K562 (cell line): ENCODE data around the gene PDGFA. TPM values are rescaled to one million over a fixed set of nuclear protein-coding genes. Genes with fewer than 3 reads are reported as not detected.

Experiments used
- ATAC-seq: fragments of 200-7000 bp; cut with Tn5 transposase; 3 replicates; pipeline ENCODE4 v1.9.1; 2020; ENCODE audit warnings: moderate library complexity
- BruUV-seq: library from RNA; stranded (reverse); fragments of 400-500 nt; replicated peaks from 2 replicates; lab custom pipeline; 2021; lab: Mats Ljungman, UMichigan
- CTCF ChIA-PET: fragments of 300-600 bp; formaldehyde crosslinking; extraction: SDS; loops from one replicate; lab custom pipeline; 2021; ENCODE audit warnings: low intra/inter-chr PET ratio; lab: Yijun Ruan, JAX
- POLR2A ChIA-PET: fragments of 300-600, 350-650 bp; sonication (Branson Sonifier 250); formaldehyde crosslinking; extraction: SDS; loops from one replicate; lab custom pipeline; 2021; ENCODE audit warnings: antibody characterized with exemption, inconsistent platforms; lab: Yijun Ruan, JAX
- DNase-seq, 4 experiments: peaks; one replicate each; pipeline versions ENCODE4 v3.0.0 to v3.0.0-alpha.2; 2011 to 2018; ENCODE audit warnings: low spot score in 3 of 4, mixed read lengths in 3 of 4; ENCODE audit errors: extremely low read depth in 1 of 4
- FAIRE-seq: peaks from 2 replicates; lab custom pipeline; 2011; peaks lifted over from hg19 to GRCh38; lab: Jason Lieb, UNC
- H2AFZ ChIP-seq: 2 replicates; pipeline ENCODE4 v1.6.0; 2011; ENCODE audit warnings: low read depth, low read length, control low read depth, inconsistent platforms
- H3K27ac ChIP-seq: fragments of 200-600 bp; 3 replicates; pipeline ENCODE4 v1.8.0; 2011; ENCODE audit warnings: low read depth, mild to moderate bottlenecking, control low read depth, inconsistent platforms, low read length, moderate library complexity, mixed read lengths; ENCODE audit errors: extremely low read depth
- H3K27me3 ChIP-seq, 2 experiments: fragments of 300-600 bp in 1 of 2; 2 replicates in 1 of 2; 3 replicates in 1 of 2; pipeline versions ENCODE4 v1.6.0 to v1.8.0; 2011; ENCODE audit warnings: inconsistent platforms in 2 of 2, low read length in 2 of 2, mild to moderate bottlenecking in 1 of 2, mixed read lengths in 1 of 2, moderate library complexity in 1 of 2; ENCODE audit not compliant: control insufficient read depth in 2 of 2, insufficient read depth in 2 of 2
- H3K36me3 ChIP-seq: fragments of 300-600 bp; 3 replicates; pipeline ENCODE4 v1.8.0; 2011; ENCODE audit warnings: mild to moderate bottlenecking, low read length, inconsistent platforms; ENCODE audit not compliant: control insufficient read depth, insufficient read depth
- H3K4me1 ChIP-seq, 2 experiments: fragments of 200-600 bp in 1 of 2; replicated peaks in 1 of 2; 2 replicates in 1 of 2; 3 replicates in 1 of 2; pipeline versions ENCODE4 v1.5.1 to v1.8.0; 2011; ENCODE audit warnings: inconsistent platforms in 2 of 2, low read length in 2 of 2, mild to moderate bottlenecking in 1 of 2, mixed read lengths in 1 of 2, moderate library complexity in 1 of 2; ENCODE audit not compliant: control insufficient read depth in 2 of 2, insufficient read depth in 2 of 2
- H3K4me2 ChIP-seq: 2 replicates; pipeline ENCODE4 v1.6.1; 2011; ENCODE audit warnings: low read length, control low read depth, inconsistent platforms, mixed read lengths; ENCODE audit not compliant: insufficient read depth
- H3K4me3 ChIP-seq: fragments of 200-600 bp; sonication (generic), shearing (Covaris generic); 2 replicates; pipeline ENCODE4 v1.5.1; 2016; ENCODE audit warnings: control low read depth, inconsistent platforms
- H3K79me2 ChIP-seq: fragments of 200-600 bp; 3 replicates; pipeline ENCODE4 v1.8.0; 2011; ENCODE audit warnings: low read length, inconsistent platforms; ENCODE audit not compliant: control insufficient read depth, insufficient read depth
- H3K9ac ChIP-seq, 2 experiments: 2 replicates each; pipeline versions ENCODE4 v1.6.0 to v1.6.1; 2011; ENCODE audit warnings: low read depth in 2 of 2, low read length in 2 of 2, control low read depth in 1 of 2, inconsistent platforms in 1 of 2, mild to moderate bottlenecking in 1 of 2, mixed read lengths in 1 of 2; ENCODE audit not compliant: insufficient read depth in 1 of 2
- H3K9me1 ChIP-seq: one replicate; pipeline ENCODE4 v1.6.0; 2011; ENCODE audit warnings: inconsistent platforms, mild to moderate bottlenecking, low read length, moderate library complexity; ENCODE audit not compliant: control insufficient read depth, insufficient read depth
- H3K9me3 ChIP-seq: replicated peaks from 2 replicates; pipeline ENCODE4 v1.5.1; 2011; ENCODE audit warnings: low read depth, low read length, inconsistent platforms; ENCODE audit not compliant: control insufficient read depth, insufficient read depth
- H4K20me1 ChIP-seq: replicated peaks from 2 replicates; pipeline ENCODE4 v1.6.1; 2011; ENCODE audit warnings: low read length, inconsistent platforms, mixed read lengths; ENCODE audit not compliant: control insufficient read depth, insufficient read depth
- NR1H2 ChIP-seq: sonication (generic); formaldehyde crosslinking; IDR thresholded peaks from 2 replicates; pipeline ENCODE4 v1.4.0; 2020; ENCODE audit warnings: mild to moderate bottlenecking, missing genetic modification reagents
- ZBTB33 ChIP-seq: sonication (generic); formaldehyde crosslinking; IDR thresholded peaks from 2 replicates; pipeline ENCODE4 v1.8.1; 2023; ENCODE audit warnings: mild to moderate bottlenecking, missing genetic modification reagents
- WGBS: fragments of 100-300 bp; shearing (Covaris generic); methylation state at CpG from one replicate; pipeline ENCODE4 v1.1.6; 2016; ENCODE audit warnings: low coverage, mixed read lengths; ENCODE audit not compliant: insufficient coverage; ENCODE audit errors: missing lambda C conversion rate; 5-methylcytosine and 5-hydroxymethylcytosine counted together
- in situ Hi-C: fragments of 300-500 bp; cut with MboI; formaldehyde crosslinking; loops from 4 replicates; pipeline ENCODE4 v1.15.0; 2018; ENCODE audit warnings: inconsistent platforms, mixed read lengths
- intact Hi-C: fragments of 100-400 bp; cut with micrococcal nuclease; formaldehyde crosslinking; loops from 2 replicates; pipeline ENCODE4 v1.14.2; 2022
- polyA plus RNA-seq, 8 experiments: library from polyadenylated mRNA; depleted of rRNA in 4 of 8; stranded (reverse) in 5 of 8; unstranded in 3 of 8; fragments of >200 nt; fragmentation: Nextera tagmentation in 2 of 8; fragmentation: Illumina TruSeq in 1 of 8; extraction: Ambion mirVana in 2 of 8; extraction: Trizol in 1 of 8; gene quantifications; 2 replicates each; pipeline versions ENCODE4 v1.2.1 to v1.2.3, GENCODE V29; 2011 to 2014; ENCODE audit warnings: inconsistent platforms in 1 of 8, missing spikeins in 1 of 8
- total RNA-seq, 7 experiments: library from RNA; depleted of rRNA in 6 of 7; stranded (reverse); fragments of >200 nt in 6 of 7; fragmentation: Illumina TruSeq in 2 of 7; extraction: Trizol in 2 of 7; gene quantifications; 2 replicates each; pipeline versions ENCODE4 v1.2.1 to v1.2.3, GENCODE V29; 2011 to 2021; ENCODE audit warnings: low replicate concordance in 1 of 7
- TF ChIP-seq, protein P1 (sequence below), 2 experiments: fragments of 450-650 bp in 1 of 2; sonication (generic) in 1 of 2; formaldehyde crosslinking in 1 of 2; IDR thresholded peaks in 1 of 2; conservative IDR thresholded peaks in 1 of 2; 2 replicates each; pipeline versions ENCODE4 v1.6.1 to v1.8.1; 2016 to 2023; ENCODE audit warnings: mild to moderate bottlenecking in 2 of 2, moderate library complexity in 2 of 2, inconsistent platforms in 1 of 2, missing genetic modification reagents in 1 of 2

The PDGFA gene
- total and polyA plus RNA-seq, 9 of the 15 experiments (the other 6 are each of a cell fraction or from before 2014, with no cell fraction given) = 2.5 to 10.2 (median 4.6) TPM

GRCh38 chr7:497946-498655 is 21.5 kb downstream of the PDGFA start:
- no peak overlapping the region for H3K4me3 ChIP-seq
- H3K36me3 ChIP-seq = peaks cover 6% of the 10 kb centered on the region; the same call in 1 of the 3 replicates
- H3K4me2 ChIP-seq = no peak overlapping the region
- no peak overlapping the region for H2AFZ ChIP-seq
- no peaks in the 10 kb centered on the region for H3K79me2 ChIP-seq
- H4K20me1 ChIP-seq = no peaks in the 10 kb centered on the region
- BruUV-seq = no TSS peak
- TF ChIP-seq NR1H2 (CRISPR knock-in tag) = no peak
- peak; percentile 12; the same call in 1 of the 2 replicates for TF ChIP-seq ZBTB33 (CRISPR knock-in tag)
- TF ChIP-seq, protein P1, sequence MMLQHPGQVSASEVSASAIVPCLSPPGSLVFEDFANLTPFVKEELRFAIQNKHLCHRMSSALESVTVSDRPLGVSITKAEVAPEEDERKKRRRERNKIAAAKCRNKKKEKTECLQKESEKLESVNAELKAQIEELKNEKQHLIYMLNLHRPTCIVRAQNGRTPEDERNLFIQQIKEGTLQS (IDR thresholded peaks at IDR 0.05) = no peak
- TF ChIP-seq, protein P1 (CRISPR knock-in tag; conservative IDR thresholded peaks at IDR 0.05) = no peak
- TF ChIP-seq, all 486 proteins: peak for 1
- DNase-seq (no peak), ATAC-seq (no peak), FAIRE-seq (no peak)
- Histone ChIP-seq H3K9me1 (peaks cover 1% of the 10 kb centered on the region), H3K27me3 (no peaks in the 10 kb centered on the region), H3K27ac (no peak overlapping the region), H3K9me3 (no peaks in the 10 kb centered on the region), H3K4me1 (peaks cover 0 to 22% of the 10 kb centered on the region in 2 experiments; a peak in 2 of 5 replicates), H3K9ac (no peak overlapping the region)
- 50% methylated on average over 20 of the region's 21 CpGs for WGBS
- in situ Hi-C loops = no loop called here
- intact Hi-C loops = no loop called here
- POLR2A ChIA-PET = interaction anchor here (0.6 kb wide), 1 partner anchor 45 kb away, joined by 3 read pairs; no protein-coding TSS in a partner anchor
- CTCF ChIA-PET = no interaction called here
